Stomach smooth muscle (tissue), 2 donors: ENCODE measurements around the gene FADD.

Source experiments
- H3K27ac ChIP-seq: one replicate; pipeline ENCODE4 v1.7.0; 2013; ENCODE audit warnings: mild to moderate bottlenecking, low read length, inconsistent platforms
- H3K27me3 ChIP-seq, 2 donors: one replicate each; pipeline ENCODE4 v1.7.0; 2013; ENCODE audit warnings: low read length in 2 of 2; ENCODE audit not compliant: insufficient read depth in 2 of 2, control insufficient read depth in 1 of 2
- H3K36me3 ChIP-seq, 2 donors: one replicate each; pipeline ENCODE4 v1.7.0; 2013; ENCODE audit warnings: low read length in 2 of 2; ENCODE audit not compliant: control insufficient read depth in 2 of 2, insufficient read depth in 2 of 2
- H3K4me1 ChIP-seq: one replicate; pipeline ENCODE4 v1.7.0; 2013; ENCODE audit warnings: low read length; ENCODE audit not compliant: control insufficient read depth, insufficient read depth
- H3K4me3 ChIP-seq, 2 donors: one replicate each; pipeline ENCODE4 v1.7.0; 2013; ENCODE audit warnings: low read length in 2 of 2
- H3K9ac ChIP-seq, 2 donors: one replicate each; pipeline ENCODE4 v1.7.0; 2013; ENCODE audit warnings: low read length in 2 of 2, mild to moderate bottlenecking in 1 of 2
- H3K9me3 ChIP-seq, 2 donors: one replicate each; pipeline ENCODE4 v1.7.0; 2013; ENCODE audit warnings: low read length in 2 of 2; ENCODE audit not compliant: control insufficient read depth in 2 of 2
- donor health status: healthy.
- donor health status: Pancreatic carcinoma.

FADD gene

GRCh38 chr11:70182266-70182665 lies 20.8 kb upstream of the FADD start:
- peaks cover 2% of the 10 kb centered on the region in 2 donors for H3K27me3 ChIP-seq
- H3K36me3 ChIP-seq, result no peaks in the 10 kb centered on the region
- no peaks in the 10 kb centered on the region for H3K4me1 ChIP-seq
- H3K9ac ChIP-seq, result no peak overlapping the region
- H3K27ac ChIP-seq, result no peak overlapping the region
- H3K4me3 ChIP-seq, result no peak overlapping the region
- no peaks in the 10 kb centered on the region for H3K9me3 ChIP-seq

- H3K9me3 ChIP-seq, result no peaks in the 10 kb centered on the region
- H3K27me3 ChIP-seq, result peaks cover 2% of the 10 kb centered on the region in 2 donors
- H3K4me3 ChIP-seq, result no peak overlapping the region
- H3K4me1 ChIP-seq, result no peaks in the 10 kb centered on the region
- no peak overlapping the region for H3K27ac ChIP-seq
- no peaks in the 10 kb centered on the region for H3K36me3 ChIP-seq
- H3K9ac ChIP-seq, result no peak overlapping the region
These were observed 20.1 kb upstream of the FADD start for GRCh38 chr11:70183032-70183431.

- Histone ChIP-seq H3K9ac (no peak overlapping the region), H3K27ac (no peak overlapping the region), H3K9me3 (no peaks in the 10 kb centered on the region), H3K4me1 (no peaks in the 10 kb centered on the region), H3K27me3 (peaks cover 2% of the 10 kb centered on the region in 2 donors), H3K4me3 (no peak overlapping the region), H3K36me3 (no peaks in the 10 kb centered on the region)
These were observed 19.5 kb upstream of the FADD start for GRCh38 chr11:70183483-70184176.

GRCh38 chr11:70184396-70184795 lies 18.7 kb upstream of the FADD start:
- H3K9ac ChIP-seq, result no peak overlapping the region
- no peaks in the 10 kb centered on the region for H3K36me3 ChIP-seq
- no peaks in the 10 kb centered on the region for H3K4me1 ChIP-seq
- H3K9me3 ChIP-seq, result no peaks in the 10 kb centered on the region
- no peak overlapping the region for H3K27ac ChIP-seq
- H3K4me3 ChIP-seq, result no peak overlapping the region
- H3K27me3 ChIP-seq, result peaks cover under 1 to 2% of the 10 kb centered on the region in 2 donors

DNA sequence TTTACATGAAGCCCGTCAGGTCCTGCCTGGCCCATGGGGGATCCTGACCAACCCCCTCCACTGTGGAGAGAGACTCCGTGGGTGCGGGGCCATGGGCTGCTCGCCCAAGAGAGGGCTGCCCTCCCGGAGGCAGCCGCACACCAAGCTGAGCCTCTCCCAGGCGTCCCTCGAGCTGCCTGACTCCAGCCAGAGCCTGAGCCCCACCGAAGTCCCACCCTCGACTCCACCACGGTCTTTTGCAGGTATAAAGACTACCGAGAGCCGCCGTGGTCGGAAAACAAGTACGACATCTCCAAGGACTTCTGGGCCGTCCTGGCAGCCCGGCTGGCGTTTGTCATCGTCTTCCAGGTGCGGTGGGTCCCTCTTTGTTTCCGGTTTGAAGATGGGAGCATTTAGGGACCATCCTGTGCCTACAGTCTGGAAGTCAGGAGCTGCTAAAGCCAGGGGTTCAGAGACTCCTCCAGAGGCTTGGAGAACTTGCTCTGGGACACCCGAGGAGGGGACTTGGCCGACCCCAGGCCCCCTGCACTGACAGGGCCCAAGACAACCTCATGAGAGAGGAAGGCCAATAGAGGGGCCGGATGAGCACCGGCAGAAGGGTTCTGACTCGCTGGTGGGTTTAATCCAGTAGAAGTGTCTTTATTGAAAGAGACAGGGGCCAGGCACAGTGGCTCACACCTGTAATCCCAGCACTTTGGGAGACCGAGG lies 17.6 kb upstream of the FADD start:
- peaks cover 2 to 4% of the 10 kb centered on the region in 2 donors for H3K27me3 ChIP-seq
- no peak overlapping the region for H3K9ac ChIP-seq
- H3K4me1 ChIP-seq, result no peaks in the 10 kb centered on the region
- H3K27ac ChIP-seq, result no peak overlapping the region
- no peak overlapping the region for H3K4me3 ChIP-seq
- H3K36me3 ChIP-seq, result no peaks in the 10 kb centered on the region
- H3K9me3 ChIP-seq, result no peaks in the 10 kb centered on the region

DNA sequence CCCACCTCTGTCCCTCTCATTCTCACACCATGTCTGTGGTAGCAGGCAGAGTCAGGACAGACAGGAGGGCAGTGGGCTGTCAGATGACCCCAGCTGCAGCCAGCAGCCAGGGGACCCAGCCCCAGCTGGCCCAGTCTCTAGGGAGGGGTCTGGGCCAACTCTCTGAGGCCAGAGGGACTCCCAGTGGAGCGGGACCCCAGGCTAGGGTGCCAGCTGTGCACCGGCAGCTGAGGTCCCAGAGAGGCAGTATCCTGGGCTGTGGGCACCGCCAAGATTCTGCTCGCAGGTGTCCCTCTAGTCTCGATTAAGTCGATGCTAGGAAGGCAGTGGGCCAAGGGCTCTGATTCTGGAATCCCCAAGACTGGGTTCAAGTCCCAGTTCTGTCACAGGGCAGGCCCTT lies 16.7 kb upstream of the FADD start:
- H3K27me3 ChIP-seq, result peaks cover 2 to 10% of the 10 kb centered on the region in 2 donors
- no peaks in the 10 kb centered on the region for H3K4me1 ChIP-seq
- no peak overlapping the region for H3K9ac ChIP-seq
- no peaks in the 10 kb centered on the region for H3K9me3 ChIP-seq
- no peaks in the 10 kb centered on the region for H3K36me3 ChIP-seq
- no peak overlapping the region for H3K27ac ChIP-seq
- no peak overlapping the region for H3K4me3 ChIP-seq

GRCh38 chr11:70186936-70187335 lies 16.2 kb upstream of the FADD start:
- no peaks in the 10 kb centered on the region for H3K9me3 ChIP-seq
- H3K36me3 ChIP-seq, result no peaks in the 10 kb centered on the region
- H3K27me3 ChIP-seq, result peaks cover 2 to 12% of the 10 kb centered on the region in 2 donors
- H3K27ac ChIP-seq, result no peak overlapping the region
- H3K9ac ChIP-seq, result no peak overlapping the region
- no peaks in the 10 kb centered on the region for H3K4me1 ChIP-seq
- no peak overlapping the region for H3K4me3 ChIP-seq

GRCh38 chr11:70187771-70188170 lies 15.3 kb upstream of the FADD start:
- Histone ChIP-seq H3K4me3 (no peak overlapping the region), H3K36me3 (no peaks in the 10 kb centered on the region), H3K27ac (no peak overlapping the region), H3K4me1 (no peaks in the 10 kb centered on the region), H3K9ac (no peak overlapping the region), H3K9me3 (no peaks in the 10 kb centered on the region), H3K27me3 (peaks cover 3 to 15% of the 10 kb centered on the region in 2 donors)

- Histone ChIP-seq H3K9me3 (no peaks in the 10 kb centered on the region), H3K4me1 (no peaks in the 10 kb centered on the region), H3K27me3 (peaks cover 6 to 20% of the 10 kb centered on the region in 2 donors), H3K4me3 (no peak overlapping the region), H3K27ac (no peak overlapping the region), H3K9ac (no peak overlapping the region), H3K36me3 (no peaks in the 10 kb centered on the region)
These were observed 13.5 kb upstream of the FADD start for GRCh38 chr11:70189622-70190021.

DNA sequence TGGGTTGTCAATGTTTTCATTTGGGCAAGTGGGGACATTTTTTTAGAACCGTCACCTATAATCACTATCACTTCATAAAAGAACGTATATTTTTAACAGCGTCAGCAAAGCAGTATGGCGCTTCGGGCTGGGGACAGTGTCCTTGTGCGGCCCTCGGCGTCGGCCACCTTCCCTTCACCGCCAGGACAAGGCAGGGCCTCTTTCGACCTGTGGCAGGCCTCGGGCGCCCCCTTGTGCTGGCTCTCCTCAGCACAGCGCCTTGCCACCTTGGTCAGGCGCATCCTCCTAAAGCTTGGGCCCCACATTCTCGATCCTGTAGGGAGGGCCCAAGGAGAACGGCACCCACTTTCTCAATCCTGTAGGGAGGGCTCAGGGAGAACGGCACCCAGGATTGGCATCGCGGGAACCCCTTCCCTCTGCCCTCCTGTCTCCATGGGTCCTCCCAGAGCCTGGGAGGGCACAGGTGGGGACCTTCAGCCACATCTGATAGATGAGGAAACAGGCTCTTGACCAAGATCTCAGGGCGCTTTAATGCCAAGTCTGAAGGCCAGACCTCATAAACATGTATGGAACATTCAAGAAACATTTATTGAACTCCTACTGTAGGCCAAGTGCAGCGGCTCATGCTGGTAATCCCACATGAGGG lies 11.5 kb upstream of the FADD start:
- Histone ChIP-seq H3K4me3 (no peak overlapping the region), H3K9ac (no peak overlapping the region), H3K27me3 (peaks cover 4 to 22% of the 10 kb centered on the region in 2 donors), H3K36me3 (no peaks in the 10 kb centered on the region), H3K27ac (no peak overlapping the region), H3K4me1 (no peaks in the 10 kb centered on the region), H3K9me3 (no peaks in the 10 kb centered on the region)
